Gastrocnemius medialis (tissue), 4 donors: ENCODE results near the gene XPR1. TPM values are rescaled to one million over a fixed set of nuclear protein-coding genes. Genes with fewer than 3 reads are reported as not detected.

Source experiments
- ATAC-seq, 2 donors: fragments of 150-250 bp; one replicate each; pipeline ENCODE4 v1.9.1; 2016
- DNase-seq, 2 donors: peaks; one replicate each; pipeline ENCODE4 v3.0.0-alpha.2; 2019
- H3K27ac ChIP-seq, 4 donors: fragments of 200-600 bp; sonication (generic); 1 replicate in 1 of 4; 2 replicates in 3 of 4; pipeline ENCODE4 v1.5.1; 2016 to 2018; ENCODE audit warnings: mild to moderate bottlenecking in 2 of 4, moderate library complexity in 1 of 4
- H3K27me3 ChIP-seq, 3 donors: fragments of 200-600 bp; sonication (generic) in 2 of 3; 1 replicate in 1 of 3; 2 replicates in 2 of 3; pipeline versions ENCODE4 v1.5.1 to v1.6.0; 2016 to 2019; ENCODE audit warnings: mild to moderate bottlenecking in 1 of 3, moderate library complexity in 1 of 3
- H3K36me3 ChIP-seq, 2 donors: fragments of 200-600 bp; sonication (generic) in 1 of 2; one replicate each; pipeline ENCODE4 v1.5.1; 2017 to 2018
- H3K4me1 ChIP-seq, 2 donors: fragments of 200-600 bp; sonication (generic) in 1 of 2; one replicate each; pipeline ENCODE4 v1.5.1; 2016 to 2017; ENCODE audit warnings: mild to moderate bottlenecking in 2 of 2
- H3K4me3 ChIP-seq, 4 donors: fragments of 200-600 bp; sonication (generic) in 3 of 4; 1 replicate in 1 of 4; 2 replicates in 3 of 4; pipeline ENCODE4 v1.5.1; 2016 to 2019; ENCODE audit warnings: mild to moderate bottlenecking in 2 of 4
- H3K9me3 ChIP-seq, 3 donors: fragments of 200-600 bp; sonication (generic) in 2 of 3; 1 replicate in 1 of 3; 2 replicates in 2 of 3; pipeline ENCODE4 v1.5.1; 2016 to 2019
- POLR2A ChIP-seq, 2 donors: fragments of 450-650 bp; IDR thresholded peaks; one replicate each; pipeline ENCODE4 v1.6.1; 2017; ENCODE audit warnings: antibody characterized with exemption in 2 of 2, mild to moderate bottlenecking in 2 of 2, moderate library complexity in 2 of 2
- in situ Hi-C, 4 donors: fragments of 200-750 bp; cut with MboI; loops; one replicate each; pipeline versions ENCODE4 v1.15.0 to v1.8.0; 2017; ENCODE audit warnings: low sequenced_read_pairs in 4 of 4
- intact Hi-C: fragments of 100-400 bp; cut with DNase I; formaldehyde crosslinking; loops from one replicate; pipeline ENCODE4 v1.15.1; 2023; ENCODE audit warnings: low total_unique reads
- total RNA-seq, 4 donors: library from RNA; depleted of rRNA; stranded (reverse); fragments of >200 nt; gene quantifications; one replicate each; pipeline versions ENCODE4 v1.1.0 to v1.2.3, GENCODE V29; 2016
- TF ChIP-seq, protein P1 (sequence below), 5 experiments: fragments of 450-650 bp in 3 of 5; fragments of 200-600 bp in 2 of 5; sonication (generic) in 2 of 5; IDR thresholded peaks in 4 of 5; conservative IDR thresholded peaks in 1 of 5; 1 replicate in 4 of 5; 2 replicates in 1 of 5; pipeline ENCODE4 v1.5.1; 2016 to 2019; ENCODE audit warnings: antibody characterized with exemption in 5 of 5, mild to moderate bottlenecking in 3 of 5, moderate library complexity in 3 of 5

XPR1 gene
- total RNA-seq, 4 donors from 2014 or later, result 14.5 to 24.9 (median 18.6) TPM

DNA sequence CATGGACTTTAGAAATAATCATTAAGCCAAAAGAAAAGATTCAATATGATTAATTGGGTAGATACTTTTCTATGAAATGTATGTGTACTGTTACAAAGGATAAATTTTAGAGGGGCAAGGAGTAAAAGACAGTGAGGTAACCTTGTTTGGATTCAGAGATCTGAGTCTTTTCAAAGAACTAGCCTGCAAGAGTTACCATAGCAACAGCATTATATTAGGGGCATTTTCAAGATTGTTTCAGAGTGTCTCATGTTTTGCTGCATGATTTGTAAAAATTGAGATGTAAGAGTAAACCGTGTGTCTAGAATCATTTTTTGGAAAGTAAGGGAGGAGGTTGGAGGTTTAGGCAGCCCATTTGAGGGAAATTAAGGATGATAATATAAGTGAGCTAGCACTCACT lies 210.2 kb downstream of the XPR1 start:
- Histone ChIP-seq H3K27ac (peak overlapping the region in 1 of 4 donors; percentile 36), H3K27me3 (no peaks in the 10 kb centered on the region), H3K36me3 (peaks cover 0 to 1% of the 10 kb centered on the region in 2 donors), H3K4me1 (no peaks in the 10 kb centered on the region), H3K4me3 (no peak overlapping the region), H3K9me3 (no peaks in the 10 kb centered on the region)
- intact Hi-C loops, result no loop called here
- TF ChIP-seq, protein P1, sequence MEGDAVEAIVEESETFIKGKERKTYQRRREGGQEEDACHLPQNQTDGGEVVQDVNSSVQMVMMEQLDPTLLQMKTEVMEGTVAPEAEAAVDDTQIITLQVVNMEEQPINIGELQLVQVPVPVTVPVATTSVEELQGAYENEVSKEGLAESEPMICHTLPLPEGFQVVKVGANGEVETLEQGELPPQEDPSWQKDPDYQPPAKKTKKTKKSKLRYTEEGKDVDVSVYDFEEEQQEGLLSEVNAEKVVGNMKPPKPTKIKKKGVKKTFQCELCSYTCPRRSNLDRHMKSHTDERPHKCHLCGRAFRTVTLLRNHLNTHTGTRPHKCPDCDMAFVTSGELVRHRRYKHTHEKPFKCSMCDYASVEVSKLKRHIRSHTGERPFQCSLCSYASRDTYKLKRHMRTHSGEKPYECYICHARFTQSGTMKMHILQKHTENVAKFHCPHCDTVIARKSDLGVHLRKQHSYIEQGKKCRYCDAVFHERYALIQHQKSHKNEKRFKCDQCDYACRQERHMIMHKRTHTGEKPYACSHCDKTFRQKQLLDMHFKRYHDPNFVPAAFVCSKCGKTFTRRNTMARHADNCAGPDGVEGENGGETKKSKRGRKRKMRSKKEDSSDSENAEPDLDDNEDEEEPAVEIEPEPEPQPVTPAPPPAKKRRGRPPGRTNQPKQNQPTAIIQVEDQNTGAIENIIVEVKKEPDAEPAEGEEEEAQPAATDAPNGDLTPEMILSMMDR (IDR thresholded peaks at IDR 0.05 in 4 of 5, conservative IDR thresholded peaks at IDR 0.05 in 1 of 5), result no peak
- TF ChIP-seq POLR2A (IDR thresholded peaks at IDR 0.05), result no peak
- no peak for ATAC-seq
- in situ Hi-C loops, result no loop called here
- no peak for DNase-seq

DNA sequence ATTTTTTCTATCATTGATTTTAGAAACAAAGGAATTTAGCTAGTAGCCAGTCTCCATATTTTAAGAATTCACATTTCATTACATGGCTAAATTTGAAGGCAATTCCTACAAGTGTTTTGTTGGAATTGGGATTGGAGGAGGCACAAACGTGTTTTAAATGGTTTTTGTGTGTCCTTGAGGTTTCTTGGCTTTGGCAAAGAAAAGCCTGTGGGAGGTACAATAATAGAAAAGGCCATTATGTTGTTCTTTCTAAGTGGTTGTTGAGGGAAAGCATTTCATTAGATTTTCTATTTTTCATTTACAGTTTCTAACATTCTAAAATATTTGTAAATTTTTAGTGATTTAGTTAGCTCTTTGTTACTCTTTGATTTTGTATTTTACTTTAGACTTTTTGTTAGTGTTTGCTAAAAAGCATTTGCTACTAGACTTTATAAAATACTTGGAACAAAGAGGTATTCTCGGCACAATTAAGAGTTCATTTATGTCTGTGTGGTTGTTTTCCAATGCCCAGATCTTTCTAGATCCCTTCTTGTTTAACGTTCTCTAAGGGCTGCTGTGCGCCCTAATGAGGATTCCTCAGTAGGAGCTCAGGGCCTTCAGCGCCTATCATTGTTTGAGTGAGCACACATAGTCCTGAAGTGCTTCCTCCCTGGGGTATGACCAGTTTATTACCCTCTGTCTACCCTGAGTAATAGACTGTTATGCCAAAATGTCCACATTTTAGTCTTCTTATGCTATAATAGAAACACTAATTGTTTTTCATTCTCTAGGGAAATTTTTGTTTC lies 210.9 kb downstream of the XPR1 start:
- ATAC-seq (peak in 1 of 2 donors; percentile 70), DNase-seq (no peak)
- Histone ChIP-seq H3K27ac (peak overlapping the region in 2 of 4 donors; percentile 15 to 36), H3K4me1 (no peaks in the 10 kb centered on the region), H3K4me3 (no peak overlapping the region), H3K27me3 (no peaks in the 10 kb centered on the region), H3K36me3 (no peaks in the 10 kb centered on the region), H3K9me3 (no peaks in the 10 kb centered on the region)
- in situ Hi-C loops, result no loop called here
- no peak for TF ChIP-seq POLR2A (IDR thresholded peaks at IDR 0.05)
- TF ChIP-seq, protein P1 (IDR thresholded peaks at IDR 0.05 in 4 of 5, conservative IDR thresholded peaks at IDR 0.05 in 1 of 5), result no peak
- intact Hi-C loops, result no loop called here

DNA sequence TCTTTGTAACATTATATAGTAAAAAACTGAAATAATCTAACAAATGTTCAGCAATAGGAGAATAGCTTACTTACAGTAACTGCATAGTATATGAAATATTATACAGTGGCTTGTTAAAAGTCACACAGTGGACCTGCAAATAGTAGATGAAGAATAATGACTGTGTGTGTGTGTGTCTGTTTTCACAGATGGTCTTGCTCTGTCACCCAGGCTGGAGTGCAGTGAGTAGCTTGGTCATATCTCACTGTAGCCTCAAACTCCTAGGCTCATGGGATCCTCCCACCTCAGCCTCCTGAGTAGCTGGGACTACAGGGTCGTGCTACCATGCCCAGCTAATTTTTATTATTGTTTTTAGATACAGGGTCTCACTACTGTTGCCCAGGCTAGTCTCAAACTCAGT lies 213.5 kb downstream of the XPR1 start:
- DNase-seq, result no peak
- in situ Hi-C loops (no loop called here), intact Hi-C loops (no loop called here)
- Histone ChIP-seq H3K4me3 (no peak overlapping the region), H3K36me3 (no peaks in the 10 kb centered on the region), H3K27me3 (no peaks in the 10 kb centered on the region), H3K9me3 (no peaks in the 10 kb centered on the region), H3K27ac (no peak overlapping the region), H3K4me1 (no peaks in the 10 kb centered on the region)
- ATAC-seq, result no peak
- TF ChIP-seq POLR2A (IDR thresholded peaks at IDR 0.05), result no peak

DNA sequence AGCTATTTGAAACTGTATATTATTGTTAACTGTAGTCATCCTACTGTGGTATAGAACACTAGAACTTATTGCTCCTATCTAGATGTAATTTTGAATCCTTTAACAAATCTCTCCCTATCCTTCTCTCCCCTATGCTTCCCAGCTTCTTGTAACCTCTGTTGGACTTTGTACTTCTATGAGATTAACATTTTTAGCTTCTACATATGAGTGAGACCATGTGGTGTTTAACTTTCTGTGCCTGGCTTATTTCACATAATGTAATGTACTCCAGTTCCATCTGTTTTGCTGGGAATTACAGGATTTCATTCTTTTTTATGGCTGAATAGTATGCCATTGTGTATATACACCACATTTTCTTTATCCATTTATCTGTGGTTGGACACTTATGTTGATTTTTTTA lies 216.4 kb downstream of the XPR1 start:
- no peaks in the 10 kb centered on the region for H3K36me3 ChIP-seq
- ATAC-seq (no peak), DNase-seq (no peak)
- H3K27ac ChIP-seq, result no peak overlapping the region
- intact Hi-C loops (no loop called here), in situ Hi-C loops (no loop called here)
- no peaks in the 10 kb centered on the region for H3K9me3 ChIP-seq
- no peaks in the 10 kb centered on the region for H3K27me3 ChIP-seq
- no peak overlapping the region for H3K4me3 ChIP-seq
- H3K4me1 ChIP-seq, result no peaks in the 10 kb centered on the region
- TF ChIP-seq POLR2A (IDR thresholded peaks at IDR 0.05), result no peak
- TF ChIP-seq, protein P1 (IDR thresholded peaks at IDR 0.05 in 4 of 5, conservative IDR thresholded peaks at IDR 0.05 in 1 of 5), result no peak

DNA sequence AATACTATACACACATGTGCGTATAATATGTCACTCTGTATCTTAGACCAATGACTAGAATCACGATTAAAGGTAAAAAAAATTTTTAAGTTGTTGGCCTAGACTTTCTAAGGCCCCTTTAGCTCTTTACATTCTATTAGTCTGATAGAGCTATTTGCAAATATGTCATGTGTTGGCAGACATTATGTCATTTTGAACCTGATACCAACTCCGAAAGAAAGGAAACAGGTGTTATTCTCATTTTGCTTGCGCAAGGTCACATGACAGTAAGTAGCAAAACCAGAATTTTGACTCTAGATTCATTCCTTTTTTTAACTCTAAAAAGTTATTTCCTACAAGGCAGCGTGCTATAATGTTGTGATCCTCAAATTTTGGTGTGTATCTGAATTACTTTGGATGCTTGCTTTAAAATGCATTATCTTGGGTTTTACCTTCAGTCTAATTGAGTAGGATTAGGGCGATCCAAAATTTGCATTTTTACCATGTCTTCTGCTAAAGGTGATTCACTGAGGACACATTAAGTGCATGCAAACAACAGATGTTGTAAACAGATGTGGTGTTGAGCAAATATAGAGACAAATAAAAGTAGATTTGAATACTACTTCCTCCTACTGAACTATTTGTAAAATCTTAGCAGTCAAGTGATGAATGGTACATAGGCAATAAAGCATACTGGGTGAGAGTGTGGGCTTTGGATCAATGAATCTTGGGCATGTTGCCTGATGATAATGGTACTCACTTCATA lies 217.4 kb downstream of the XPR1 start:
- in situ Hi-C loops, result no loop called here

More for the DNA sequence above, 217.4 kb downstream of the XPR1 start:
- no peak overlapping the region for H3K4me3 ChIP-seq
- no peak for ATAC-seq
- TF ChIP-seq, protein P1 (IDR thresholded peaks at IDR 0.05 in 4 of 5, conservative IDR thresholded peaks at IDR 0.05 in 1 of 5), result no peak
- TF ChIP-seq POLR2A (IDR thresholded peaks at IDR 0.05), result no peak
- H3K27ac ChIP-seq, result no peak overlapping the region
- no peaks in the 10 kb centered on the region for H3K36me3 ChIP-seq
- no peak for DNase-seq
- H3K27me3 ChIP-seq, result no peaks in the 10 kb centered on the region
- intact Hi-C loops, result no loop called here
- no peaks in the 10 kb centered on the region for H3K9me3 ChIP-seq
- H3K4me1 ChIP-seq, result no peaks in the 10 kb centered on the region
